Activated CD8-positive, alpha-beta T cell treated with anti-CD3 and anti-CD28 coated beads for 36 hours (primary cell): Measurements from ENCODE around the gene TRERF1. TPM values are rescaled to one million over a fixed set of nuclear protein-coding genes. Genes with fewer than 3 reads are reported as not detected.

Source experiments
- ATAC-seq: fragments of 200-7000 bp; cut with Tn5 transposase; one replicate; pipeline ENCODE4 v1.10.0; 2021; ENCODE audit warnings: mild to moderate bottlenecking, moderate library complexity
- CTCF ChIA-PET: fragments of 350-600 bp; sonication (Branson Sonifier 250); formaldehyde crosslinking; loops from one replicate; lab custom pipeline; 2021; ENCODE audit warnings: antibody characterized with exemption; lab: Charles Lee
- POLR2A ChIA-PET: fragments of 350-600 bp; sonication (Branson Sonifier 250); formaldehyde crosslinking; loops from one replicate; lab custom pipeline; 2021; ENCODE audit warnings: antibody characterized with exemption; lab: Charles Lee
- DNase-seq: peaks from one replicate; pipeline ENCODE4 v3.0.0-alpha.2; 2020
- H3K27ac Mint-ChIP-seq: one replicate; pipeline ENCODE4 v1.8.0; 2021; ENCODE audit warnings: mild to moderate bottlenecking, mixed read lengths
- H3K27me3 Mint-ChIP-seq: one replicate; pipeline ENCODE4 v1.8.0; 2021; ENCODE audit warnings: mixed read lengths
- H3K36me3 Mint-ChIP-seq: one replicate; pipeline ENCODE4 v1.8.0; 2021; ENCODE audit warnings: low read depth, mixed read lengths
- H3K4me1 Mint-ChIP-seq: one replicate; pipeline ENCODE4 v1.8.0; 2021; ENCODE audit warnings: low read depth, mixed read lengths
- H3K4me3 Mint-ChIP-seq: one replicate; pipeline ENCODE4 v1.8.0; 2021; ENCODE audit warnings: mild to moderate bottlenecking, moderate library complexity, mixed read lengths
- H3K9me3 Mint-ChIP-seq: one replicate; pipeline ENCODE4 v1.8.0; 2021; ENCODE audit warnings: mixed read lengths
- intact Hi-C: fragments of 100-400 bp; cut with micrococcal nuclease; formaldehyde crosslinking; loops from one replicate; pipeline ENCODE4 v1.10.0; 2022
- total RNA-seq, 2 experiments: library from RNA; stranded (reverse); gene quantifications; one replicate each; pipeline ENCODE4 v1.2.3, GENCODE V29; 2021
- TF ChIP-seq, protein P1 (sequence below): fragments of 200-600 bp; IDR thresholded peaks from one replicate; pipeline ENCODE4 v1.8.0; 2022; ENCODE audit warnings: antibody characterized with exemption, mild to moderate bottlenecking

TRERF1 gene
- total RNA-seq, 2 experiments from 2014 or later = 6.5 to 6.9 TPM

- Mint-ChIP-seq H3K36me3 (no peaks in the 10 kb centered on the region), H3K4me3 (peak overlapping the region; percentile 97), H3K27me3 (peaks cover 4% of the 10 kb centered on the region), H3K4me1 (peaks cover 21% of the 10 kb centered on the region), H3K9me3 (no peaks in the 10 kb centered on the region), H3K27ac (no peak overlapping the region)
- ChIA-PET POLR2A (interaction anchor here (0.6 to 8.3 kb wide), 6 partner anchors 13 to 157 kb away, joined by 3 to 72 read pairs (median 4); no protein-coding TSS in a partner anchor), CTCF (interaction anchor here (1.0 to 8.7 kb wide), 8 partner anchors 14 to 110 kb away, joined by 3 to 56 read pairs (median 4); partner anchors contain the start of gene UBR2)
- intact Hi-C loops = loop anchor here (10.0 kb wide), 1 partner anchor 60 kb away; no protein-coding TSS in a partner anchor
- DNase-seq (no peak), ATAC-seq (no peak)
- TF ChIP-seq, protein P1, sequence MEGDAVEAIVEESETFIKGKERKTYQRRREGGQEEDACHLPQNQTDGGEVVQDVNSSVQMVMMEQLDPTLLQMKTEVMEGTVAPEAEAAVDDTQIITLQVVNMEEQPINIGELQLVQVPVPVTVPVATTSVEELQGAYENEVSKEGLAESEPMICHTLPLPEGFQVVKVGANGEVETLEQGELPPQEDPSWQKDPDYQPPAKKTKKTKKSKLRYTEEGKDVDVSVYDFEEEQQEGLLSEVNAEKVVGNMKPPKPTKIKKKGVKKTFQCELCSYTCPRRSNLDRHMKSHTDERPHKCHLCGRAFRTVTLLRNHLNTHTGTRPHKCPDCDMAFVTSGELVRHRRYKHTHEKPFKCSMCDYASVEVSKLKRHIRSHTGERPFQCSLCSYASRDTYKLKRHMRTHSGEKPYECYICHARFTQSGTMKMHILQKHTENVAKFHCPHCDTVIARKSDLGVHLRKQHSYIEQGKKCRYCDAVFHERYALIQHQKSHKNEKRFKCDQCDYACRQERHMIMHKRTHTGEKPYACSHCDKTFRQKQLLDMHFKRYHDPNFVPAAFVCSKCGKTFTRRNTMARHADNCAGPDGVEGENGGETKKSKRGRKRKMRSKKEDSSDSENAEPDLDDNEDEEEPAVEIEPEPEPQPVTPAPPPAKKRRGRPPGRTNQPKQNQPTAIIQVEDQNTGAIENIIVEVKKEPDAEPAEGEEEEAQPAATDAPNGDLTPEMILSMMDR = no peak
Observed at GRCh38 chr6:42454428-42454791, 2.7 kb upstream of the TRERF1 start.

DNA sequence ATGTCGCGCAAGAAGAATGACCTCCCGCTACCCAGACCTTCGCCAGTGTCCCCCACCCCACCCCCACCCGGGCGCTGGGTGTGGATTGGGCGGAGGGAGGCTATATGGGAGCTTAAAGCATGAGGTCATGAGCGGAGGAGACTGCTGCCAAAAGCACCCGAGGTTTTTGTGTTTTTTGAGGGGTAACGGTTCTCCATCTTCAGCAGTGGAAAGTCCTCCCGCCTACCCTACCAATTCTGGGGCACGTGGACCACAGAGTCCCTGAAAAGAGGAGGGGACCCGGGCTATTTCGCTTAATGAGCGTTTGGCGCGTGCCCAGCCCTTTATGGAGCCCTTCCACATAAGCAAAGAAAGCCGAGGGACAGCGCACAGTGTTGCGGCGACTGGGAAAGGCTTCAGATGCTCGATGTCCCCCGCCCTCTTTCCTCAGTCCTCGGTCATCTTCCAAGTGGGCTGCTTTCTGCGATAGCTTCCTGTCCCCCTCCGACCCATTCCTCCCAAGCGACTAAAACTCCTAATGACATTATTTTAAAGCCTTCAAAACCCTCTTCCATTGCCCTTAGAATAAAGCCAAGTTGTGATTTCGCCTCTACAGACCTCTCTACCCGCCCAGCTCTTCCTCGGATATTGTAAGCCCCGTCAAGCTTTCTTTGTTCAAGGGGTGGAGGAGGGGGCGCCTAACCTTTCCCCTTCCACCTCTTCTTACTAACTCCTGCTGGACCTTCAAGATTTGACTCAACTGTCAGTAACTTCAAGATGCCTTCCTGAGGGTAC is 2.1 kb upstream of the TRERF1 start:
- ChIA-PET POLR2A (interaction anchor here (0.6 to 8.3 kb wide), 19 partner anchors 8 to 169 kb away, joined by 3 to 72 read pairs (median 4); no protein-coding TSS in a partner anchor), CTCF (interaction anchor here (1.0 to 8.7 kb wide), 11 partner anchors 13 to 110 kb away, joined by 3 to 56 read pairs (median 4); partner anchors contain the start of gene UBR2)
- DNase-seq (peak; percentile 27), ATAC-seq (no peak)
- peaks cover 4% of the 10 kb centered on the region for H3K27me3 Mint-ChIP-seq
- intact Hi-C loops = loop anchor here (10.0 kb wide), 1 partner anchor 59 kb away; no protein-coding TSS in a partner anchor
- peaks cover 27% of the 10 kb centered on the region for H3K4me1 Mint-ChIP-seq
- TF ChIP-seq, protein P1 = no peak
- H3K9me3 Mint-ChIP-seq = no peaks in the 10 kb centered on the region
- no peak overlapping the region for H3K27ac Mint-ChIP-seq
- peak overlapping the region; percentile 97 for H3K4me3 Mint-ChIP-seq
- H3K36me3 Mint-ChIP-seq = no peaks in the 10 kb centered on the region

DNA sequence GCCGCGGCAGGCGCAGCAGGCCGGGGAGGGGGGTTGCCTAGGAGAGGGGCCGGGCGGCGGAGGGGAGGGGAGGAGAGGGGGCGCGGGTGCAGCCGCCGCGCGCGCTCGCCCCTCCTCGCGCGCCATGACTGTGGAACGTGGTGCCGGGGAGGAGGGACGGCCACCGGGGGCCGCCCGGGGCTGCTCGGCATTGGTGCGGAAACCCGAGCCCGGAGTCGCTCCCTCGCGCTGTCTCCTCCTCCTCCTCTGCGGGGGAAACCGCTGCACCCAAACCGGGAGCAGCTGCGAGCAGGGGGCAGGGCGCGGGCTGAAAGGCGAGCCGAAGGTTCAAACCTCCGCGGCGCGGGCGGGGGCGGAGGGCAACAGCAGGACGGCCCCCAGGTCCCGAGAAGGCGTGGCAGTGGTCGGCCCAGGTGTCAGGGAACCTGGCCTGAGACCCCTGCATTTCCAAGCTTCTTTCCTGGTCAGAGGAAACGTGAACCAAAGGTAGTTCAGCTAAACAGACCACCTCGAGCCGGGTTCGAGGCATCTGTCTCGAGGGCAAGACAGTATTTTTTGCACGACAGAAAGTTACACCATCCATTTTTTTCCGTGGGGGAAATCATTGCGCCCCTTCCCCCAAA is 1.4 kb upstream of the TRERF1 start:
- peak; percentile 82 for DNase-seq

DNA sequence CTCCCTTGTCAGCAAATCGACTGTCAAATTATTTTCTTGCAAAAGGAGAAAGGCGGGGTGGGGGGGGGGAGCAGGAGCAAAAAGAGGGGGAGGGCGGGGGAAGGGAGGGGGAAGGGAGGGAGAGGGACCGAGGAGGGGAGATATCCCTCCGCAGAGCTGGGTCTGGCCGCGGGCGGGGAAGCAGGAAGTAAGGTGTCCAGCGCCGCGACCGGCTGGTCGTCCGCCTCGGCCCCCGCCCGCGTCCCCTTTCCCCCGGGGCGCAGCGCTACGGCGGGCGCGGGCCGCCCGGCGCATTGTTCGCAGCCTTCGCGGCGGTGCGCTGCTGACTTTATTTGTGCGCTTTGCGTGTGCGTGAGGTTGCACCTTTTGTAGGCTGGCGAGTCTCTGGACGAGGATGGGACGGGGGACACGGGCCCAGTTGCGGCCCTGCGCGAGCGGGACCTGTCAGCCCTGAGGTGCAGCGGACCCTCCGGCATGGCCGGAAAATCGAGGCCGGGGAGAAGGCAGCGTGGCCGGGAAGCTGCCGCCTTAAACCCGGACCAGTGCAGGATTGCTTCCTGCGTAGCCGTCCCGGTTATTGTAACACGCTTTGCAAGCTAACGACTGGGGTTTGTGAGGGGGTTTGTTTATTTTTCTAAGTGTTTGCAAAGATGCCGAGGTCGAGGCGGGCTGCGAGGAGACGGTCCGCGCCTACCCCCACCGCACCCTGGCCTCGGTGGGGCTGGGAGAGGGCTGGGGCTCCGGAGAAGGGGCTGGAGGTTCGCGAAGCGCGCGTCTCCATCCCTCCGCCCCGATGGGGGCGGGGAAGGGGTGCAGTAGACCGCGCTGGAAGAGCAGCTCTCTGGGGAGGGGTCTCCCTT is 675 bp upstream of the TRERF1 start:
- intact Hi-C loops = loop anchor here (10.0 kb wide), 1 partner anchor 58 kb away; no protein-coding TSS in a partner anchor
- Mint-ChIP-seq H3K4me1 (peaks cover 41% of the 10 kb centered on the region), H3K36me3 (peaks cover 2% of the 10 kb centered on the region), H3K9me3 (no peaks in the 10 kb centered on the region), H3K27ac (peak overlapping the region; percentile 93), H3K27me3 (peaks cover 4% of the 10 kb centered on the region), H3K4me3 (peak overlapping the region; percentile 97)
- TF ChIP-seq, protein P1 = no peak
- DNase-seq (peak; percentile 58), ATAC-seq (peak; percentile 28)
- CTCF ChIA-PET = interaction anchor here (0.7 to 8.7 kb wide), 7 partner anchors 16 to 95 kb away, joined by 3 to 56 read pairs (median 4); no protein-coding TSS in a partner anchor
- POLR2A ChIA-PET = interaction anchor here (0.7 to 8.3 kb wide), 19 partner anchors 9 to 332 kb away, joined by 3 to 72 read pairs (median 5); partner anchors contain the start of gene UBR2

More for the DNA sequence above, 1.4 kb upstream of the TRERF1 start:
- peaks cover 4% of the 10 kb centered on the region for H3K27me3 Mint-ChIP-seq
- no peaks in the 10 kb centered on the region for H3K36me3 Mint-ChIP-seq
- intact Hi-C loops = loop anchor here (10.0 kb wide), 1 partner anchor 58 kb away; no protein-coding TSS in a partner anchor
- no peaks in the 10 kb centered on the region for H3K9me3 Mint-ChIP-seq
- H3K27ac Mint-ChIP-seq = peak overlapping the region; percentile 85
- H3K4me3 Mint-ChIP-seq = peak overlapping the region; percentile 97
- TF ChIP-seq, protein P1 = no peak
- peak; percentile 72 for ATAC-seq
- peaks cover 34% of the 10 kb centered on the region for H3K4me1 Mint-ChIP-seq
- CTCF ChIA-PET = interaction anchor here (1.3 to 8.7 kb wide), 9 partner anchors 16 to 111 kb away, joined by 3 to 56 read pairs (median 4); partner anchors contain the start of gene UBR2
- POLR2A ChIA-PET = interaction anchor here (0.7 to 8.3 kb wide), 23 partner anchors 9 to 331 kb away, joined by 3 to 72 read pairs (median 4); partner anchors contain the start of gene UBR2
